ENCODE measurements around the gene MORC4. TPM values are rescaled to one million over a fixed set of nuclear protein-coding genes. Genes with fewer than 3 reads are reported as not detected.

The MORC4 gene
- total RNA-seq, 4 donors from 2014 or later = 15.3 to 24.6 (median 18.6) TPM

DNA sequence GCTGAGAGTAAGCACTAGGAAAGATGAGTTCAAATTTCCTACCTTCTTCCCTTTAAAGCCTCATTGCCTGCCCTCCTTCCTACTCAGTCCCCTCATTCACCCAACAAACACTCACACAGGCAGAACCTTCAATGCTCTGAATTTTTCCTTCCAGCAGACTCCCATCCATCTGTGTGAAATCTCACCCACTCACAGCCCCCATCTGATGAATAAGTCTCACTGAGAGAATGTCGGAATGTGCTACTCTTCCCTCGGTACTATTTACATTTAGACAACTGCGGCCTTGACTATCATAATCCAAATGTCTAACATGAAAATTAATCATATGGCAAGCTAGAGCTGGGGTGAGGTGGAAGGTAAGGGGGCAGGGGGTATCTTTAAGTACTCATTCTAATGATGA is 60.4 kb downstream of the MORC4 start:
- Histone ChIP-seq H3K4me3 (replicated peaks in 1 of 3) (no peak overlapping the region), H3K9me3 (no peaks in the 10 kb centered on the region), H3K27me3 (no peaks in the 10 kb centered on the region), H3K36me3 (no peaks in the 10 kb centered on the region), H3K4me1 (no peaks in the 10 kb centered on the region), H3K27ac (no peak overlapping the region)
- intact Hi-C loops (cut with DNase I) = no loop called here
- TF ChIP-seq POLR2A (IDR thresholded peaks at IDR 0.05) = no peak
- no peak for TF ChIP-seq CTCF (IDR thresholded peaks at IDR 0.05)
- 92 to 95% methylated on average over 3 of the region's 3 CpGs for WGBS, 2 donors
- no peak for DNase-seq

DNA sequence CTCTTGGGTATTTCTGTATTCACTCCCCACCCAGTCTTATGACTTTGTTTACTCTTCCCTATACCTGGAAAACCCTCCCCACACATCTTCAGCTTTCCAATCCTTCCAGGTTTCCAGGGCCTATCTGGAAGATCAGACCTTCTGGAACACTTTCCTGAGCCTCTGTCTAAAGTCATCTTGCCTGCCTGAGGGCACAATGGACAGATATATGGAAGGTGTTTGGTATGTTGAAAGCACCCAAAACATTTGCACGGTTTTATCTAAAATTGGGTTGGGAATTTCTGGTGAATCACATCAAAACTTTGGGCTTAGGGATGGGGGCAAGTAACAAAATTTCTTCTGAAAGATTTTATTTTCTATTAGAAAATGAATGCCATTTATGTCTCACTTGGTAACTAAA is 63.8 kb downstream of the MORC4 start:
- TF ChIP-seq POLR2A (IDR thresholded peaks at IDR 0.05) (no peak), CTCF (IDR thresholded peaks at IDR 0.05) (no peak)
- intact Hi-C loops (cut with DNase I) = no loop called here
- Histone ChIP-seq H3K9me3 (no peaks in the 10 kb centered on the region), H3K27ac (no peak overlapping the region), H3K4me3 (replicated peaks in 1 of 3) (no peak overlapping the region), H3K27me3 (no peaks in the 10 kb centered on the region), H3K4me1 (peaks cover 2 to 9% of the 10 kb centered on the region in 2 donors), H3K36me3 (no peaks in the 10 kb centered on the region)
- WGBS, 2 donors = 86 to 93% methylated on average over 1 of the region's 1 CpG
- DNase-seq = no peak

DNA sequence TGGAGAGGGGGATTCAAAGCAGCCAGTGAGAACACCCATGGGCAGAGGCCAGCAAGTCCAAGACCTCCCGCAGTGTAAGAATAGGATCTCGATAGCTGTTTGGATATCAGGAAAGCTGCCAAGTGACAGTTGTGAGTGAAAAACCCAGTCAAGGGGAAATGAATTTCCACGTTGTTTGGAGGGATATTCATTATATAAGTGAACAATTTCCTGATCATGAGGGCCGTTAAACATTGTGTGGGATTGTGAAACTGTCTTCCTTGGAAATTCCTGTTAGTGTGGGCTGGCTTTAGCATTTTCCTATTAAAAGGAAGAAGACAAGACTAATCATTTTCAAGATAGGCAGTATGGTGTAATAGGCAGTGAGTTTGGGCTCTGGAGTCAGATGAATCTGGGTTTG is 64.8 kb downstream of the MORC4 start:
- WGBS, 2 donors = 13 to 15% methylated on average over 4 of the region's 4 CpGs
- Histone ChIP-seq H3K36me3 (no peaks in the 10 kb centered on the region), H3K27me3 (no peaks in the 10 kb centered on the region), H3K4me3 (replicated peaks in 1 of 3) (no peak overlapping the region), H3K9me3 (no peaks in the 10 kb centered on the region), H3K4me1 (peaks cover 2 to 9% of the 10 kb centered on the region in 2 donors), H3K27ac (no peak overlapping the region)
- DNase-seq = peak; percentile 14 to 20
- TF ChIP-seq POLR2A (IDR thresholded peaks at IDR 0.05) (no peak), CTCF (IDR thresholded peaks at IDR 0.05) (no peak)
- intact Hi-C loops (cut with DNase I) = no loop called here

GRCh38 chrX:106933538-106933961 is 66.5 kb downstream of the MORC4 start:
- DNase-seq = peak; percentile 78 to 79
- no peak overlapping the region for H3K4me3 ChIP-seq (replicated peaks in 1 of 3)
- H3K36me3 ChIP-seq = no peaks in the 10 kb centered on the region
- intact Hi-C loops (cut with DNase I) = no loop called here
- peak overlapping the region in 2 of 3 donors; percentile 18 to 43 for H3K27ac ChIP-seq
- no peaks in the 10 kb centered on the region for H3K27me3 ChIP-seq
- H3K9me3 ChIP-seq = no peaks in the 10 kb centered on the region
- TF ChIP-seq POLR2A (IDR thresholded peaks at IDR 0.05) = no peak
- WGBS, 2 donors = 0 to 8% methylated on average over 1 to 3 of the region's 3 CpGs
- peaks cover 2 to 9% of the 10 kb centered on the region in 2 donors for H3K4me1 ChIP-seq

DNA sequence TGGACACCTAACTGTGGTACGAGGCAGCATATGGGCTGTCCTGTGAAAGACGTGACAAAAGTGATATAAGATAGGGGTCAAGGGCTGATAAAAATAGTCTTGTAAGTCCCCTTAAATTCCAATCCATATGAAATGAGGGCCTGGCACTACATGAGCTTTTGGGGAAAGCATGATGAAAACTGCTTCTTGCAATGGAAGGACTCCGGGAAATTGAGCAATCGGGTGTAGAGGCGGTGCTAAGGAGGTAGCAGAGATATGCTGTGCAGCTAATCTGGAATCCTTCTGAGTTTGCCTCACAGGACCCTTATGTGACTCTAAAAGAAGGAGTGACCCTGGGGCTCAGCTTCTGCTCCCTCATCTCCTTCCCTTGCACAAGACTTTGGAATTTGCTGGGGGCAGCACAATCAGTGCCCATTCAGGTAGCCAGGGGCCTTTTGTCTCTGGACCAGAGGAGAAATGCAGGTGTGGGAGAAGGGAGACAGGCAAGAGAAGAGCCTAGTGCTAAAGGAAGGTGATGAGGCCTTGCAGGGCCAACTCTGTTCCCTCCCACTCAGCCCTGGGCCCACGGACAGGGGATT is 67.0 kb downstream of the MORC4 start:
- intact Hi-C loops (cut with DNase I) = no loop called here
- peak overlapping the region in 2 of 3 donors; percentile 18 to 43 for H3K27ac ChIP-seq
- H3K9me3 ChIP-seq = no peaks in the 10 kb centered on the region
- no peak overlapping the region for H3K4me3 ChIP-seq (replicated peaks in 1 of 3)
- WGBS, 2 donors = 56 to 71% methylated on average over 5 to 6 of the region's 6 CpGs
- TF ChIP-seq POLR2A (IDR thresholded peaks at IDR 0.05) = no peak
- no peak for TF ChIP-seq CTCF (IDR thresholded peaks at IDR 0.05)
- H3K4me1 ChIP-seq = peaks cover 2 to 9% of the 10 kb centered on the region in 2 donors
- no peaks in the 10 kb centered on the region for H3K36me3 ChIP-seq
- DNase-seq = no peak
- no peaks in the 10 kb centered on the region for H3K27me3 ChIP-seq

Measured in thyroid gland (tissue), 4 donors.